CD4-positive, alpha-beta T cell treated with Interleukin-2 at 100 ng/mL for 4 hours (primary cell): Measurements from ENCODE around the gene AGBL1.

Source experiments
- DNase-seq: peaks from one replicate; pipeline ENCODE4 v3.0.0-alpha.2; 2020; ENCODE audit warnings: low spot score

The AGBL1 gene

GRCh38 chr15:86236356-86237110 lies 156.9 kb downstream of the AGBL1 start:
- DNase-seq: no peak

GRCh38 chr15:86237111-86237500 lies 157.4 kb downstream of the AGBL1 start:
- no peak for DNase-seq

GRCh38 chr15:86247249-86247955 lies 167.7 kb downstream of the AGBL1 start:
- no peak for DNase-seq

GRCh38 chr15:86255247-86255646 lies 175.6 kb downstream of the AGBL1 start:
- no peak for DNase-seq

- DNase-seq: no peak
Measured at GRCh38 chr15:86256628-86257027, 177.0 kb downstream of the AGBL1 start.

- no peak for DNase-seq
Measured at GRCh38 chr15:86259589-86259988, 179.9 kb downstream of the AGBL1 start.

GRCh38 chr15:86263230-86263629 lies 183.6 kb downstream of the AGBL1 start:
- DNase-seq: no peak

GRCh38 chr15:86266896-86267484 lies 187.3 kb downstream of the AGBL1 start:
- no peak for DNase-seq

- DNase-seq: no peak
Measured at GRCh38 chr15:86267892-86268291, 188.2 kb downstream of the AGBL1 start.

GRCh38 chr15:86268558-86268957 lies 188.9 kb downstream of the AGBL1 start:
- no peak for DNase-seq

GRCh38 chr15:86273309-86273708 lies 193.6 kb downstream of the AGBL1 start:
- DNase-seq: no peak

GRCh38 chr15:86275361-86275760 lies 195.7 kb downstream of the AGBL1 start:
- no peak for DNase-seq

GRCh38 chr15:86278586-86278985 lies 198.9 kb downstream of the AGBL1 start:
- no peak for DNase-seq

- no peak for DNase-seq
Measured at GRCh38 chr15:86284635-86285034, 205.0 kb downstream of the AGBL1 start.

- no peak for DNase-seq
Measured at GRCh38 chr15:86295511-86295910, 215.8 kb downstream of the AGBL1 start.

- DNase-seq: no peak
Measured at GRCh38 chr15:86296769-86297168, 217.1 kb downstream of the AGBL1 start.

- DNase-seq: no peak
Measured at GRCh38 chr15:86300390-86301125, 220.9 kb downstream of the AGBL1 start.

- no peak for DNase-seq
Measured at GRCh38 chr15:86311568-86312280, 232.1 kb downstream of the AGBL1 start.

- no peak for DNase-seq
Measured at GRCh38 chr15:86312486-86312885, 232.8 kb downstream of the AGBL1 start.

- no peak for DNase-seq
Measured at GRCh38 chr15:86316216-86316615, 236.5 kb downstream of the AGBL1 start.

- DNase-seq: no peak
Measured at GRCh38 chr15:86316726-86317383, 237.2 kb downstream of the AGBL1 start.
